Islet precursor cell (in vitro differentiated cells): Measurements from ENCODE around the gene PKNOX2.
A peak's percentile ranks its signal among the peaks of the same experiment; 100 is the strongest.

Experiments
- DNase-seq: peaks from one replicate; pipeline ENCODE4 v3.0.0-alpha.2; 2018

Gene PKNOX2

GRCh38 chr11:125164422-125165110, at the start of gene PKNOX2:
TSS of gene PKNOX2 (plus strand) at chr11:125164751. CDS start at chr11:125351306, 186,555 bp downstream.
- DNase-seq = peak; percentile 90

GRCh38 chr11:125117429-125117828, 47.1 kb upstream of the PKNOX2 start:
- no peak for DNase-seq

GRCh38 chr11:125123194-125123946, 41.2 kb upstream of the PKNOX2 start:
- no peak for DNase-seq

- no peak for DNase-seq
Measured at GRCh38 chr11:125123947-125124617, 40.5 kb upstream of the PKNOX2 start.

GRCh38 chr11:125124618-125124992, 39.9 kb upstream of the PKNOX2 start:
- no peak for DNase-seq

- DNase-seq = no peak
Measured at GRCh38 chr11:125128450-125128849, 36.1 kb upstream of the PKNOX2 start.

- DNase-seq = no peak
Measured at GRCh38 chr11:125129316-125129993, 35.1 kb upstream of the PKNOX2 start.

- DNase-seq = no peak
Measured at GRCh38 chr11:125132071-125132470, 32.5 kb upstream of the PKNOX2 start.

GRCh38 chr11:125132596-125132995, 32.0 kb upstream of the PKNOX2 start:
- DNase-seq = no peak

GRCh38 chr11:125136001-125136400, 28.6 kb upstream of the PKNOX2 start:
- no peak for DNase-seq

GRCh38 chr11:125138966-125139365, 25.6 kb upstream of the PKNOX2 start:
- no peak for DNase-seq

- DNase-seq = no peak
Measured at GRCh38 chr11:125139778-125140177, 24.8 kb upstream of the PKNOX2 start.

GRCh38 chr11:125140233-125140632, 24.3 kb upstream of the PKNOX2 start:
- no peak for DNase-seq

- DNase-seq = no peak
Measured at GRCh38 chr11:125141178-125141577, 23.4 kb upstream of the PKNOX2 start.

- DNase-seq = peak; percentile 67
Measured at GRCh38 chr11:125141686-125142535, 22.6 kb upstream of the PKNOX2 start.

GRCh38 chr11:125146232-125146631, 18.3 kb upstream of the PKNOX2 start:
- peak; percentile 62 for DNase-seq

GRCh38 chr11:125147280-125147679, 17.3 kb upstream of the PKNOX2 start:
- DNase-seq = peak; percentile 32

- no peak for DNase-seq
Measured at GRCh38 chr11:125148011-125148410, 16.5 kb upstream of the PKNOX2 start.

- peak; percentile 37 for DNase-seq
Measured at GRCh38 chr11:125148743-125149142, 15.8 kb upstream of the PKNOX2 start.

GRCh38 chr11:125153837-125154236, 10.7 kb upstream of the PKNOX2 start:
- peak; percentile 20 for DNase-seq

- DNase-seq = peak; percentile 93
Measured at GRCh38 chr11:125154378-125155099, 10.0 kb upstream of the PKNOX2 start.

- DNase-seq = no peak
Measured at GRCh38 chr11:125155100-125155444, 9.5 kb upstream of the PKNOX2 start.
